Parathyroid adenoma (tissue), 2 donors: ENCODE data around the gene ISCU.

Experiments
- H2AFZ ChIP-seq: fragments of 300-600 bp; sonication (generic); one replicate; pipeline ENCODE4 v1.7.0; 2017; ENCODE audit warnings: antibody characterized with exemption, mild to moderate bottlenecking
- H3K27ac ChIP-seq: fragments of 300-600 bp; sonication (generic); one replicate; pipeline ENCODE4 v1.7.0; 2017
- H3K27me3 ChIP-seq: fragments of 300-600 bp; sonication (generic); one replicate; pipeline ENCODE4 v1.7.0; 2017; ENCODE audit warnings: low read length; ENCODE audit not compliant: control insufficient read depth, insufficient read depth
- H3K36me3 ChIP-seq: fragments of 300-600 bp; sonication (generic); one replicate; pipeline ENCODE4 v1.7.0; 2017; ENCODE audit warnings: low read length; ENCODE audit not compliant: control insufficient read depth, insufficient read depth
- H3K4me1 ChIP-seq: fragments of 300-600 bp; sonication (generic); one replicate; pipeline ENCODE4 v1.7.0; 2017; ENCODE audit warnings: control low read depth
- H3K4me2 ChIP-seq: fragments of 300-600 bp; sonication (generic); one replicate; pipeline ENCODE4 v1.7.0; 2017; ENCODE audit warnings: low read length
- H3K4me3 ChIP-seq: fragments of 300-600 bp; sonication (generic); one replicate; pipeline ENCODE4 v1.7.0; 2017; ENCODE audit warnings: low read depth, low read length
- H3K79me2 ChIP-seq: fragments of 300-600 bp; sonication (generic); one replicate; pipeline ENCODE4 v1.7.0; 2017; ENCODE audit warnings: control low read depth
- H3K9ac ChIP-seq: fragments of 300-600 bp; sonication (generic); one replicate; pipeline ENCODE4 v1.7.0; 2017; ENCODE audit warnings: mild to moderate bottlenecking
- H3K9me3 ChIP-seq: fragments of 300-600 bp; sonication (generic); one replicate; pipeline ENCODE4 v1.7.0; 2017; ENCODE audit warnings: low read length; ENCODE audit not compliant: control insufficient read depth
- TF ChIP-seq, protein P1 (sequence below): fragments of 300-600 bp; sonication (generic); IDR thresholded peaks from one replicate; pipeline ENCODE4 v1.7.0; 2017; ENCODE audit warnings: antibody characterized with exemption, mild to moderate bottlenecking
- donor health status: primary hyperparathyroidism.

The ISCU gene

DNA sequence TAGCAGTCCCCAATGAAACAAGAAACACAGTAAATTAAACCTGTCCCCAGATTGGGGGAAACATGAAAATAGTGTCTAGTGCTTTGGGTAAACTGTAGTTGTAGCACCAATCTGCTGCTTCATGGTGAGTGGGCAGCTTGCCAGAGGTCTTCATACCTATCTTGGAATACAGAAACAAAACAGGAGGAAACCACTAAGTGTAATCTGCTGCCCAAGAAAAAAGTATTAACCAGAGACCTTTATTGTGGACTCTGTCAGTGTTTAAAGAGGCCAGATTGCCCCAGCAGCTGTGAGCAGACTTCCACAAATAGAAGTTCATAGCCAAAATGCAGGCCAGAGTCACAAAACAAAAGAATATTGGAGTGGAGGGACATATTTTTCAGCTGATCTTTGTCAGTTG is 2.3 kb downstream of the ISCU start:
- H3K27me3 ChIP-seq = no peaks in the 10 kb centered on the region
- H3K9ac ChIP-seq = no peak overlapping the region
- no peak overlapping the region for H3K27ac ChIP-seq
- no peak overlapping the region for H2AFZ ChIP-seq
- no peaks in the 10 kb centered on the region for H3K9me3 ChIP-seq
- peaks cover 7% of the 10 kb centered on the region for H3K4me1 ChIP-seq
- peaks cover 12% of the 10 kb centered on the region for H3K79me2 ChIP-seq
- H3K4me2 ChIP-seq = no peak overlapping the region
- TF ChIP-seq, protein P1, sequence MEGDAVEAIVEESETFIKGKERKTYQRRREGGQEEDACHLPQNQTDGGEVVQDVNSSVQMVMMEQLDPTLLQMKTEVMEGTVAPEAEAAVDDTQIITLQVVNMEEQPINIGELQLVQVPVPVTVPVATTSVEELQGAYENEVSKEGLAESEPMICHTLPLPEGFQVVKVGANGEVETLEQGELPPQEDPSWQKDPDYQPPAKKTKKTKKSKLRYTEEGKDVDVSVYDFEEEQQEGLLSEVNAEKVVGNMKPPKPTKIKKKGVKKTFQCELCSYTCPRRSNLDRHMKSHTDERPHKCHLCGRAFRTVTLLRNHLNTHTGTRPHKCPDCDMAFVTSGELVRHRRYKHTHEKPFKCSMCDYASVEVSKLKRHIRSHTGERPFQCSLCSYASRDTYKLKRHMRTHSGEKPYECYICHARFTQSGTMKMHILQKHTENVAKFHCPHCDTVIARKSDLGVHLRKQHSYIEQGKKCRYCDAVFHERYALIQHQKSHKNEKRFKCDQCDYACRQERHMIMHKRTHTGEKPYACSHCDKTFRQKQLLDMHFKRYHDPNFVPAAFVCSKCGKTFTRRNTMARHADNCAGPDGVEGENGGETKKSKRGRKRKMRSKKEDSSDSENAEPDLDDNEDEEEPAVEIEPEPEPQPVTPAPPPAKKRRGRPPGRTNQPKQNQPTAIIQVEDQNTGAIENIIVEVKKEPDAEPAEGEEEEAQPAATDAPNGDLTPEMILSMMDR = no peak
- H3K36me3 ChIP-seq = no peaks in the 10 kb centered on the region
- no peak overlapping the region for H3K4me3 ChIP-seq

DNA sequence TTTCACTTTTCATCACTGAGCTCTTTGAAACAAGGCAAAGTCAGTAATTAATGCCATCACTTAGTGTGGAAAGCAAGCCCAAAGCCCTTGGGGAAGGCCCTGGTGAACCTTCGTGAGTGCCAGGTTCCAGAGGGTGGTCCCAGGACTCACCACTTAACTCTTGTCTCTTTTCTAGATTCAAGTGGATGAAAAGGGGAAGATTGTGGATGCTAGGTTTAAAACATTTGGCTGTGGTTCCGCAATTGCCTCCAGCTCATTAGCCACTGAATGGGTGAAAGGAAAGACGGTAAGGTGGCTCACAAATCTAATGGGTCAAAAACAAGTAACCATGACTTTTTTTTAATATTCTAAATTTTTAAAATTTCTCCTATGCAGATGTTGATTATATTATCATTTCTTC is 2.8 kb downstream of the ISCU start:
- no peaks in the 10 kb centered on the region for H3K9me3 ChIP-seq
- H3K36me3 ChIP-seq = no peaks in the 10 kb centered on the region
- no peak overlapping the region for H3K4me2 ChIP-seq
- H3K4me1 ChIP-seq = peaks cover 4% of the 10 kb centered on the region
- TF ChIP-seq, protein P1 = no peak
- H3K4me3 ChIP-seq = no peak overlapping the region
- peaks cover 8% of the 10 kb centered on the region for H3K79me2 ChIP-seq
- H3K9ac ChIP-seq = no peak overlapping the region
- no peak overlapping the region for H2AFZ ChIP-seq
- no peak overlapping the region for H3K27ac ChIP-seq
- no peaks in the 10 kb centered on the region for H3K27me3 ChIP-seq

DNA sequence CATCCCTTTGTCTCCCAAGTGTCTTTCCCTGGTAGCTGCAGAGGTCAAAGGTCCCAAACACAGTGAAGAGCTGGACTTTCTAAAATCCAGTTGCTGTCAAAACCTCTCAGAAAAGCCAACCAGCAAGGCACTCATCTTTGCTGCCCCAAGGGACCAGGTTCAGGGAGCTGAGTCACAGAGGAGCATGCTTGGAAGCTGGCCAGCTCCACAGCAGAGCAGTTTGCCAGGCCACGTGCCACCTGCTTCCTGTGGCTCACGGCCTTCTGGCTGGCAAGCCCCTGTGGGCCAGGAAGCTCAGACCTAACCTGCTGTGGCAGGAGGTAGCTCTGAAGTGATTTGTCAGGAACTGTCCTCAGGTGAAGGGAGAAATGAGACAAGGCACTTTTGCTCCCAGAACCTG is 3.6 kb downstream of the ISCU start:
- TF ChIP-seq, protein P1 = no peak
- no peaks in the 10 kb centered on the region for H3K79me2 ChIP-seq
- no peak overlapping the region for H2AFZ ChIP-seq
- no peak overlapping the region for H3K27ac ChIP-seq
- H3K27me3 ChIP-seq = no peaks in the 10 kb centered on the region
- no peak overlapping the region for H3K4me3 ChIP-seq
- no peaks in the 10 kb centered on the region for H3K36me3 ChIP-seq
- no peaks in the 10 kb centered on the region for H3K9me3 ChIP-seq
- peaks cover 3% of the 10 kb centered on the region for H3K4me1 ChIP-seq
- H3K9ac ChIP-seq = no peak overlapping the region
- H3K4me2 ChIP-seq = no peak overlapping the region

DNA sequence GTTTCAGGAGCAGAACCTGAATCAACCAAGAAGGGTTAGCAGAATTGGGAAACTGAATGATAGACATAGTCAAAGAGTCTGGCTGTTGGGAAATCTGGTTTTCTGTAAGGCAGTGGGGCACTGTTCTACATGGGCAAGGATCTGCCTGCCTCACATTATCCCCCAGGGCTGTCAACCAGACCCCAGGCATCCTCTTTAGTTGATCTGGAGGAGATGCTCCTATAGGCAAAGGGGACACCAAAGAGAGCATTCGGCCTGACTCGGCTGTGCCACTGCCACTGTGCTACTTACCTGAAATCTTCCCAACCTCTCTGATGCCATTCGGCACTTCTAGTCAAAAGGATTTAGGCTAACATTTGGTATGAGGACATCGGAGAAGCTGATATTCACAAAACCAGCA is 4.1 kb downstream of the ISCU start:
- H3K4me3 ChIP-seq = no peak overlapping the region
- no peak overlapping the region for H3K27ac ChIP-seq
- H3K9ac ChIP-seq = no peak overlapping the region
- H3K4me1 ChIP-seq = peaks cover 3% of the 10 kb centered on the region
- no peaks in the 10 kb centered on the region for H3K36me3 ChIP-seq
- TF ChIP-seq, protein P1 = no peak
- H3K9me3 ChIP-seq = no peaks in the 10 kb centered on the region
- no peaks in the 10 kb centered on the region for H3K27me3 ChIP-seq
- H2AFZ ChIP-seq = no peak overlapping the region
- H3K79me2 ChIP-seq = no peaks in the 10 kb centered on the region
- H3K4me2 ChIP-seq = no peak overlapping the region
